HG03108 (cell line): ENCODE data around the gene GTPBP10.

Experiments
- ATAC-seq: cut with Tn5 transposase; IDR thresholded peaks from one replicate; pipeline ENCODE4 v1.9.1; 2021; ENCODE audit warnings: moderate library complexity; ENCODE audit not compliant: unreplicated experiment

Gene GTPBP10

DNA sequence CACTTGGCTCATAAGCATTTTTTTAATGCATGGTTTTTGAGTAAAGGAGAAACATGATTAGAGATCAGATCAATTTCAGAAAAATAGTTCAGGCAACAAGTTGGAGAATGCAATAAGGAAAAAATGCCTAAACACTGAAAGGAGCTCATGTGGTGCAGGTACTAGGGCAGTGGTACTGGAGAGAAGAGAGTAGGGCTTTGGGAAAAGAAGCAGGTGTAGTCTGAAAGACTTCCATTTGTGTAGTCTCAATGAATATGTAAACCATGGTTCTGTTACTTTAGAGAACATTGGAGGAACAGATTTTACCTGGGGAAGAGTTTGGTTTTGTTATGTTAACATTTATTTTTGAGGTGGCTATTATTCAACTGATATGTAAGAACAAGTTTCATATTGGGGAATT lies 5.5 kb downstream of the GTPBP10 start:
- ATAC-seq = no peak

DNA sequence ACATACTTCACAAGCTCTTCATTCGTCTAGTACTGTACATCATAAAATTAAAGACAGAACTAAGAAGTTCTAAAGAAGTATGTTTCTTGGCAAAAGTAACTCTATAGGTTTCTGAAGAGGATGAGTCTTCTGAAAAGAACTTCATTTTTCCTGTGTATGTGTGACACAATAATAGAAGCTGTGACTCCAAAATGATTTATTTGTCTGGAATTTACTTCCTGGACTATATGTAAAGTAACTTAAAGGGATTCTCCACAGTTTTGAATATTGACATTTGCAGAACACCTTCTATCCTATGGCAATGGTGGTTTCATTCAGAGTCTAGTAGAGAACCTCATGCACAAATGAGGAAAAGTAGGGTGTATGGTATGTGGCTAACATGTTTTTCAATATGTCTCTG lies 36.9 kb downstream of the GTPBP10 start:
- ATAC-seq = no peak

DNA sequence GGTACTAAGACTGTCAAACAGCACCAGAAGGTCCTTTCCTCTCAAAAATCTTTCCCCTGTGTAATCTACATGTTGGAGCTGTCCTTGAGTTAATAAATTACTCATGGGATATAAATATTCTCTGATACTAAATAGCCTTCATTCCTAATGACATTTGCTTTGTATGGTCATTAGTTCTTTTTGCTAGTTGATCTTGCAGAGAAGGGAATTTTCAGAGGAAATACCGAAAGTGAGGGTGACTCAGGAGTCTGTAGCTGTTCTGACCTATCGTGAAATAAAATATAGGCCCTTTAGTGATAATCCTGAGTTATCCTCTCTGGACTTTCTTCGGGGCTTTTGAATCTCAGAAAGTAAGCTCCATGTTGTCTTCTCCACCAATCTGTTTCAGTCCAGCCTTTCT lies 37.3 kb downstream of the GTPBP10 start:
- no peak for ATAC-seq

DNA sequence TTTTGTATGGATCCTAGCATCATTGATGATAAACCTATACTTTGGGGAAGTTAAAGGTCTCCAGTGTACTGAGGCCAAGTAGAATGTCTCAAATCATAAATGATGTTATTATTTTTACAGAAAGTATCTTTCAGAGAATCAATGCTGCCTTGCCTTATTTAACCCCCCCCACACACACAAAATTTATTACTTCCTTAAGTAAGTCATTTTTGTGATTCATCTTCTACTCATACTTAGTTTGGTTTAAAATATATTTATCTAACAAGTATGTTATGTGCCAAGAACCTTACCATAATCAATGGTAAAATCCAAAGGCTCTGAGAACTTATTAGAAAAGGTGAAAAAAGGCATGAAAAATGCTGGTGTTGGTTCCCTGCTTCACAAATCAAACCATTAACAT lies 37.9 kb downstream of the GTPBP10 start:
- ATAC-seq = no peak

DNA sequence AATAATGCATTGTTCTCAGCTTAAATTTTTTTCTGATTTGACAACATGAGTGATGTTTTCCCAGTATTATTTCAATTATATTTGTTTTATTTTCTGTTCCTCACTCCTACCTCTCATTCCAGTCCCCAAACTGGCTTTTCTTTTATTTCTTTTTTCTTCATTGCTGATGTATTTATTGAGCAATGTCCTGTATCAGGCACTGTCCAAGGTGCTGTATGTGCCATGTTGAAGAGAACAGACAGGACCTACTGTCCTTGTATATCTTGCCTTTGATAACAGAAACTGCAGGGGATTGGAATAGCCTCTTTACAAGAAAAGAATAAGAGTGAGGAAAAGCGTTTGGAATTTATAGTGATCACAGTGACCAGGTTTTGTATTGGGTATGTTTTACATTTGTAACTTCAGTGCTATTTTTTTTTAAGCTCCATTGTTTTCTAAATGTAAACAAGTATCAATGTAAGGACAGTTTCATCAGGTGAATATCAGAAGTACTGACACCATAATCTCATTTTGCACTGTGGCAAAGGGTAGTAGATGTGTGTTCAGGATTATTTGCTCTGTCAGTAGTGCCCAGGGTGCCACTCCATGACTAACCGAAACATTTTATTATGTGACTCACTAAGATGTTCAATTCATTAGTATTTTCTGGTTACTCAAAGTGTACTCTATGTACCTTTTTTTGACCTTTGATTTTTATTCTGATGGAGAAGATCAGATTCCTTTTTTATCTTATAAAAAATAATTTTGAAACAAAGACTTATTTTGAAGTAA lies 41.1 kb downstream of the GTPBP10 start:
- no peak for ATAC-seq

DNA sequence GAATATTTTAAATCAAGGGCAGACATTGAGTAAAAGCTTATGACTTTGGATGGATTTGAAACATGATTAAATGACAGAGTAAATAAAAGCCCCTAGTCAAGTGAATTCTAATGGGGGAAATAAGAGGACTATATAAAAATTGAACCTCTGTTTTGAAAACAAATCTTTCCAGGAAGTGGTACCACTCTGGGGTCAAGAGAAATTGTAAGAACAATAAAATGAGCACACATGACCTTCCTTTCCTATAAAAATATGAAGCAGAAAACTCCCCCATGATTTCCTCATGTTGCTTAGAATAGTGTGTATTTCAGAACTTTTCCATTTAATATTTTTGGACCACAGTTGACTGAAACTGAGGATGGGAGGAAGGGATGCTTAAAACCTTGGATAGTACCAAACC lies 44.4 kb downstream of the GTPBP10 start:
- no peak for ATAC-seq

DNA sequence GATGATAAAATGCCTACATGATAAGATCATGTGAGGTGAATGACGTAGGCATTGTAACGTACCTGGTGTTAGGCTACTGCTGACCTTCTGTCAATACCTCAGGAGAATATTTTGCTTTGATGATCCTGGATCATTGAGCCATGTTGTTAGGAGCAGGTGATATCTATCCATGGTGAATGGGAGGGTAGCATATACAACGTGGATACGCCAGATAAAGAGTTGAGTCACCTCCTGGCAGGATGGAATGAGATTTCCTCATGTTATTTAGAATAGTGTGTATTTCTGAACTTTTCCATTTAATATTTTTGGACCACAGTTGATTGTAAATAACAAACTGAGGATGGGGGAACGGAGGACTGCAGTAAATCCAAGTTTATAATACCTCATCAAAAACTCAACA lies 45.0 kb downstream of the GTPBP10 start:
- no peak for ATAC-seq

DNA sequence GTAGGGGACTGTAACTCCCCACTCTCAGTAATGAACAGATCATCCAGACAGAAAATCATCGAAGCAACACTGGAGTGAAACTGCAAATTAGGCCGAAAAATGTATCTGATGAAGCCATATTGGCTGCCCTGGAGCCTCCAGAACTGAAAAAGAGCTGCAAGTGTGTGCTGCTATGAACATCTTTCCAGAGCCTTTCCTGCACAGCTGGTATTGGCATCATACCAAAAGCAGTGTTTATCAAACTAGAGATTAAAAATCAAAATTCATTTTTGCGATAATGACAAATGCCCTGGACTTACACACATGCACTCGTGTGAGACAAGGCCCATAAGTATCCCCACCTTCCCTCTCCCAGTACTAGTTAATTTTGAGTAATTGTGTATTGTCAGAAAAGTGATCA lies 49.9 kb downstream of the GTPBP10 start:
- no peak for ATAC-seq

DNA sequence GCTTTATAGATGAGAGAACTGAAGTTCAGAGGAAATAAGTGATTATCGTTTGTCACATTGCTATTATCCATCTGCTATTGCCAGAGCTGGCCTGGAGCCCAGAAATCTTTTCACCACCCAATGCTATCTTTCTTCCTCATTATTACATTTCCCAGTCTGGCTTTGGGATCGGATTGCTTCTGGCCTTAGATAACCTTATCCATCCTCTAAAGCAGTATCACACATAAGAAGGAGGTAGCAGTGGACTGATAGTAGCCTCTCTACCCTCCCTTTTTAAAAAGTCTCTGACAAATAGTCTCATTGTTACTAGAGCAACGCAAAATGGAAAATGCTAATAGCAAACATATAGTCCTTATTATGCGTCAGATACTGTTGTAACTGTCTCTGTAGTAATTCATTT lies 55.5 kb downstream of the GTPBP10 start:
- ATAC-seq = no peak

DNA sequence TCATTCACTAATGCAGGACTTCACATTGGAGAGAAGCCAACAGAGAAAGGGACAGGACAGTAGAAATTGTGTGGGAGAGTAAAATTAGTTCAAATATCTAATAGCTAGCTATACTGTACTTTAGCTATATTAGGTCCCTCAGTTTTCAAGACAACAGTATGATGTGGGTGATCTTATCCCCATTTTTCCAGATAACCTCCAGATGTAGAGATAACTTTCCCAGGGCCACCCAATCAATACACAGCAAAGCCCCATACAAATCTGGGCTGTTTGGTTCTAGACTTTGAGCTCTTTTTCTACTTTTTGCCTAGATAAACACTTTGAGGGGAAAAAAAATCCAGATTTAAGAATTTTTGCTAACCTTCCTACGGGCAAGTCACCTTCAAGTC lies 56.3 kb downstream of the GTPBP10 start:
- ATAC-seq = no peak

DNA sequence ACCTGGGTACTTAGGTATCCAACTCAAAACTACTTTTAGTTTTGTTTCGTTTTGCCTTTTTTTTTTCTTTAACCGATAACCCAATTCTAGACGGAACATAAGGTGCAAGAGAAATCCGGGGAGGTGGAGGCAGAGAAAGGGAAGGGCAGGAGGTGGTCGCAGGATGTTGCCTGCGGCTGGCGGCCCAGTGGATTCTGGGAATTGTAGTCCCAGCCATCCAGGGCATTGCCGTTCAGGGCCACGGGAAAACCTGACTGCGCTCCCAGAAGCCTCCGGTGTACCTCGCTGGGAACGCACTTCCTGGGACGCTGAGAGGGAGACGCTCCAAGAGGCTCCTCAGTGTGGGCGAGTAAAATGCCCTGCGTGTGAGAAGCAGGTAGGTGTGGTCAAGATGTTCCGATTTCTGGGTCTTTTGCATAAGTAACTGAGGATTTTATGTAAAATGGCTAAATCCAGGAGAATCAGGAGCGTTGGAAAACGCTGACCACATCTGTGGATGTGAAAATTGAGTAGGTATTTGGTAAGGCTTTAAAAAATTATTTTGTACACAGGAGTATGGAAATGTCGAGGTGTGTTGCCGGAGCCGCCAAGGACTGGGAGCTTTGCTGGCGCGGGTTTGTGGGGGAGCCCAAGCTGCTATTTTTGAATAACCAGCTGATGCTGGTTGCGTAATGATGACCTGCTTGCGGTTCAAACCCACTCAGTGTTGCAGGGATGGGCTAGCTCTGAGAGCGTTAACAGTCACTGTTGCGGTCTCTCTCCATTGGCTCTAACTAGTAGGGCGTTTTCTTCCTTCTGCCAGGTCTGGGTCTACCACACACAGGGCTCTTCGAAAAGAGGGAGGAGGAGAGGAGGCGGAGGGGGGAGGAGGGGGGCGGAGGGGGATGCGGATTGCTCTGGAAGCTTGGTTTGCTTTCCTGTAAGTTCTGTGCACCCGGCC lies 56.9 kb downstream of the GTPBP10 start, which contains the start of gene CLDN12:
Gene CLDN12, plus strand, starts transcription at position 288 of the 940 bp plus-strand sequence. CDS start 9,216 bp downstream, outside the sequence.
- ATAC-seq = peak; percentile 94

DNA sequence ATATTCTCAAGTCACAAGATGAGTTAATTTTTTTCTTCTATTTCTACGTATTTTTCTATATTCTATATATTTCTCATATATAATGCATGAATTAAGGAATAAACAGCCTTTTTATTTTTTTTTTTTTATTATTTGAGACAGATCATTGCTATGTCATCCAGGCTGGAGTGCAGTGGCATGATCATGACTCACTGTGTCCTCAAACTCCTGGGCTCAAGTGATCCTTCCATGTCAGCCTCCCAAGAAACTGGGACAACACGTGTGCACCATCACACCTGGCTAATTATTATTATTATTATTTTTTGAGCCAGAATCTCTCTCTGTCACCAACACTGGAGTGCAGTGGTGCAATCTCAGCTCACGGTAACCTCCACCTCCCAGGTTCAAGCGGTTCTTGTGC lies 58.3 kb downstream of the GTPBP10 start:
- ATAC-seq = no peak

DNA sequence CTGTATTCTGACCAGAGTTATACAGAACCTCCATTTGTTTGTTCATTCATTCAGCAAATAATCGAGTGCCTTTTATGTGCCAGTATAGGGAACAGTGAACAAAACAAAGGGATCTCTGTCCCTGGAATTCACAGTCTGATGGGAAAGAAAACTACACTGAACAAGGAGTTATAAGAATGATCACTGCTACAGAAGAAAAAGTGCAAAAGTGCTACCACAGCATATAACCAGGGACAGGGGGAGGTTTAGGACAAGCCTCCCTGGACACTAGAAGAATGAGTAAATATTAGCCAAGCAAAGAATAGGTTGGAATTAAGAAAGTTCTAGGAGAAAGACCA lies 60.9 kb downstream of the GTPBP10 start:
- no peak for ATAC-seq

DNA sequence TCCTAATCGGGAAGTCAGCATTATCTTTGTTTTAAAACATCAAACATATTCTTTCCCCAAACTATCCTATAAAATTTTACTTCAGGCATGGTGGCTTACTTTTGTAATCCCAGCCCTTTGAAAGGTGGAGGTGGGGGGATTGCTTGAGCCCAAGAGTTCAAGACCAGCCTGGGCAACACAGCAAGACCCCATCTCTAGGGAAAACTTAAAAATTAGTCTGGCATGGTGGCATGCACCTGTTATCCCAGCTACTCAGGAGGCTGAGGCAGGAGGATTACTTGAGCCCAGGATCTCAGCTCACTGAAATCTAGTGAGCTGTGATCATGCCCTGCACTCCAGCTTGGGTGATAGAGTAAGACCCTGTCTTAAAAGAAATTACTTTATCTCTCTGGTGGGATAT lies 61.6 kb downstream of the GTPBP10 start:
- ATAC-seq = no peak

DNA sequence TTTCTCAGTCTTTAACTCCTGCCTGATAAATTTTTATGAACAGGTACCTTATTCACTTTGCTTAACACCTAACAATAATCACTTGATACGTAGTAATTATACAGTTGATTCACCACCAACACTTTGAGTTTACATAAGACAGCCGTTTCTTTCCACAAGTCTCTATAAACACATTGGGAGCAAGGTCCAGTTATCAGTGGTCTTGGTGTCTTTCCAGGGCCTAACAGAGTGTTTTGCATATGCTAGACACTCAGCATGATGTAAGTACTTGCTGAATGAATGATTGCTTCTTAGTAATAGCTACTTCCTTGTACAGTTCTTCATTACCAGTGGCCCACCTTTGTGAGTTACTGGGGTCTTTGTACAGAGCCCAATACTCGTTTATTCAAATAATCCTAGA lies 63.2 kb downstream of the GTPBP10 start:
- ATAC-seq = no peak

DNA sequence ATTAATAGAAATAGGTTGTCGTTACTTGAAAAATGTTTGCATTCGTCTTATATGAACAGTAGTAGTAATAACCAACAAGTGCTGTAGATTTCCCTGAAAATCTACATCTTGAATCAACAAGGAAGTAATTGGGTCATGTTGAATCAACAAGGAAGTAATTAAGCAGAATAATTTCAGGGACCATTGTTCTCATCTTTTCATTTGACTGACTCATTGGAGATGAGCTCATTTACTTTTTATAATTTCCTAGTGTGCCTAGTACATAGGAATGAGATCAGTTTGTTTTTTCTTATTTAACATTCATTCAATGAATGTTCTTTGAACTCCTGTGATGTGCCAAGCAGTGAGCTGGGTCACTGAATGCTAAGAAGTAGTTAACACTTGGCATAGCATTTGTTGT lies 65.0 kb downstream of the GTPBP10 start:
- ATAC-seq = no peak

DNA sequence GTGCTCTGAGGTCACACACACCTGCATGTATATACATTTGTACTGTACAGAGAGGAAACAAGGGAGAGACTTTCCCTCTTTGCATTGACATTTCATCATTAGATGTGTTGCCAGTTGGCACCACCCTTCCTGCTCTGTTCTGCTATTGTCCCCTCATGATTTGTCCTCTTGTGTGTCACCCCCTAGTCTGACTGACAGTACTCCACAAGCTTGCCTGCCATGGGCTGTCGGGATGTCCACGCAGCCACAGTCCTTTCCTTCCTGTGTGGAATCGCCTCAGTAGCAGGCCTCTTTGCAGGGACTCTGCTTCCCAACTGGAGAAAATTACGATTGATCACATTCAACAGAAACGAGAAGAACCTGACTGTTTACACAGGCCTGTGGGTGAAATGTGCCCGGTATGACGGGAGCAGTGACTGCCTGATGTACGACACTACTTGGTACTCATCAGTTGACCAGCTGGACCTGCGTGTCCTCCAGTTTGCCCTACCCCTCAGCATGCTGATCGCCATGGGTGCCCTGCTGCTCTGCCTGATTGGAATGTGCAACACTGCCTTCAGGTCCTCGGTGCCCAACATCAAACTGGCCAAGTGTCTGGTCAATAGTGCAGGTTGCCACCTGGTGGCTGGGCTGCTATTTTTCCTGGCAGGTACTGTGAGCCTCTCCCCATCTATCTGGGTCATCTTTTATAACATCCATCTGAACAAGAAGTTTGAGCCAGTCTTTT lies 66.1 kb downstream of the GTPBP10 start:
- no peak for ATAC-seq

DNA sequence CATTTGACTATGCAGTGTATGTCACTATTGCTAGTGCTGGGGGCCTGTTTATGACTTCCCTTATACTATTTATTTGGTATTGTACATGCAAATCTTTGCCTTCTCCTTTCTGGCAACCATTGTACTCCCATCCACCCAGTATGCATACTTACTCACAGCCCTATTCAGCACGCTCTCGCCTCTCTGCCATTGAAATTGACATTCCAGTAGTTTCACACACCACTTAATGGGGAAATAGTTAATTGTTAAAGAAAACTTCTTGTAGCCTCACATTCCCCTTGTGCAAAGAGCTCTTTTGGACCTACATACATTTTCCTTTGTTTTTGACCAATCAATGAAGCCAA lies 66.6 kb downstream of the GTPBP10 start:
- ATAC-seq = no peak

DNA sequence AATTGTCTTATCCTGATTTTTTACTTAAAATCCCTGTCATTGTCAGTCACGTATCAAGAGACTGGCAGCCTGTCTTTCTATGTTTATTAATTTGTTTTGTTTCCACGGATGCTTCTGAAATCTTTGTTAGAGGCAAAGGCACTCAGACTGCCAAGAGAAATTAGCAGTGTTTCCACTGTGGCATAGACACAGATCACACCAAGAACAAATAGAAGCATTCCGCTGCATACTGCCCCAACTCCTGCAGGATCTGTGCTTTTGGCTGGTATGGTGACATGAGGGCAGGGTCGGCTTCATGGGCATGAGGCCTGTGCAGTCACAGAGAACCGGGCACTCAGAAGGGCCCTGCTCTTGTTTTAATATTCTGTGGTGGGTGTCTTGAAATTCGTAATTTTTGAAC lies 75.1 kb downstream of the GTPBP10 start:
- no peak for ATAC-seq

DNA sequence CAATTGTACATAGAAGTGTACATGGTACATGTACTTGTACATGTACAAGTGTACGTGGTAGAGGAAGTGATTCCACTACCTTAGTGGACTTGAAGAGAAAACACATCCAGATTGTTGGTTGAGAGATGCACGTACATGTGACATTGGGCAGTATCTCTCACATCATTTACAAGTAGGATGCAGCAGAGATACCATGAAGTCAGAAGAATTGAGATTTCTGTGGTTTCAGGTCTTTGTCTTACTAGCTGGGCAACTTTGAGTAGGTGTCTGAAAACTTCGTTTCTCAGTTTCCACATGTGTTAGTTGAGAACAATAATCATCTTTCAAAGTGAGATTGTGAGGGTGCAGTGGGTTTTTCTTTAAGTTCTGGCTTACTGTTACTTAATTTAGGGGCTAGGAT lies 78.2 kb downstream of the GTPBP10 start:
- ATAC-seq = peak; percentile 94

DNA sequence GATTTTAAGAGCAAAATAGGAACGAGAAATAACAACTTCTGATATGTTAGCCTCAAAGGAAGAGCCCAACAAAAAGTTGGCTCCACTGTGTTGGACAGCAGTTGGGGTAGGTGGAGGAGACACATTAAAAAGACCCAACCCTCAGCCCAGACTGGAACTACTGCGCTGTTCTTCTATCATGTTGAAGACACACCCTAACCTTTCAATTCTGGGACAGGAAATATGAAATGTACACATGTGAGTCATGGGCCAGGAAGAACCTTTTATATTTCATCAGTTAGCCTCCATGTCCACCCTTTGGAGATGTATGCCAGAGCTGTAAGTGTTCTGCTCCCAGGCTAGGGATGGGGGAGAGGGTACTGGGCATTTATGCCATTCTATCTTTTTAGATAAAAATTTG lies 78.9 kb downstream of the GTPBP10 start:
- no peak for ATAC-seq
